HepG2 (cell line): ENCODE data around the gene PHEX. TPM values are rescaled to one million over a fixed set of nuclear protein-coding genes. Genes with fewer than 3 reads are reported as not detected.

Source experiments
- ATAC-seq: fragments of 200-7000 bp; cut with Tn5 transposase; 3 replicates; pipeline ENCODE4 v1.9.1; 2020; ENCODE audit warnings: mild to moderate bottlenecking, moderate library complexity
- BruUV-seq: library from RNA; stranded (reverse); fragments of 400-500 nt; replicated peaks from 2 replicates; lab custom pipeline; 2021; lab: Mats Ljungman, UMichigan
- CTCF ChIA-PET: fragments of 300-600 bp; formaldehyde crosslinking; extraction: SDS; loops from one replicate; lab custom pipeline; 2021; ENCODE audit warnings: low total read pairs, inconsistent platforms, low intra/inter-chr PET ratio; lab: Yijun Ruan, JAX
- POLR2A ChIA-PET: fragments of 350-600 bp; sonication (Branson Sonifier 250); formaldehyde crosslinking; loops from one replicate; lab custom pipeline; 2020; ENCODE audit warnings: antibody characterized with exemption, inconsistent platforms; lab: Yijun Ruan, JAX
- DNase-seq: peaks from one replicate; pipeline ENCODE4 v3.0.0-alpha.2; 2015; ENCODE audit warnings: low spot score
- FAIRE-seq: peaks from 3 replicates; lab custom pipeline; 2011; peaks lifted over from hg19 to GRCh38; lab: Jason Lieb, UNC
- H2AFZ ChIP-seq: one replicate; pipeline ENCODE4 v1.6.1; 2011; ENCODE audit warnings: low read length, inconsistent platforms
- H3K27ac ChIP-seq: fragments of 300-600 bp; 3 replicates; pipeline ENCODE4 v1.8.0; 2011; ENCODE audit warnings: mixed run types, mild to moderate bottlenecking, mixed read lengths, low read length, inconsistent platforms; ENCODE audit not compliant: insufficient read depth; ENCODE audit errors: extremely low read length
- H3K27me3 ChIP-seq, 2 experiments: fragments of 200-600 bp in 1 of 2; 2 replicates in 1 of 2; 3 replicates in 1 of 2; pipeline versions ENCODE4 v1.6.0 to v1.8.0; 2011; ENCODE audit warnings: low read length in 2 of 2, mild to moderate bottlenecking in 2 of 2, moderate library complexity in 2 of 2, inconsistent platforms in 1 of 2; ENCODE audit not compliant: insufficient read depth in 2 of 2, control insufficient read depth in 1 of 2
- H3K36me3 ChIP-seq, 2 experiments: fragments of 200-600 bp in 1 of 2; replicated peaks in 1 of 2; 2 replicates in 1 of 2; 3 replicates in 1 of 2; pipeline versions ENCODE4 v1.5.1 to v1.8.0; 2011; ENCODE audit warnings: low read length in 2 of 2, inconsistent platforms in 1 of 2; ENCODE audit not compliant: insufficient read depth in 2 of 2, control insufficient read depth in 1 of 2
- H3K4me1 ChIP-seq: 2 replicates; pipeline ENCODE4 v1.5.1; 2012; ENCODE audit warnings: low read length, inconsistent platforms; ENCODE audit not compliant: insufficient read depth
- H3K4me2 ChIP-seq: 2 replicates; pipeline ENCODE4 v1.6.0; 2011; ENCODE audit warnings: low read depth, low read length, inconsistent platforms
- H3K4me3 ChIP-seq, 3 experiments: fragments of 200-600 bp in 1 of 3; sonication (generic), shearing (Covaris generic) in 1 of 3; replicated peaks in 1 of 3; 2 replicates each; pipeline ENCODE4 v1.5.1; 2011 to 2016; ENCODE audit warnings: low read length in 3 of 3, inconsistent platforms in 2 of 3, low read depth in 2 of 3, mild to moderate bottlenecking in 2 of 3, control low read depth in 1 of 3, mixed read lengths in 1 of 3; ENCODE audit not compliant: insufficient read depth in 1 of 3
- H3K79me2 ChIP-seq: one replicate; pipeline ENCODE4 v1.6.1; 2011; ENCODE audit warnings: low read length, inconsistent platforms; ENCODE audit not compliant: insufficient read depth
- H3K9ac ChIP-seq: 2 replicates; pipeline ENCODE4 v1.6.0; 2011; ENCODE audit warnings: mild to moderate bottlenecking, low read depth, low read length, inconsistent platforms; ENCODE audit not compliant: insufficient read depth
- H3K9me3 ChIP-seq: 2 replicates; pipeline ENCODE4 v1.5.1; 2012; ENCODE audit warnings: mild to moderate bottlenecking, low read length
- H4K20me1 ChIP-seq: 2 replicates; pipeline ENCODE4 v1.6.0; 2011; ENCODE audit warnings: inconsistent platforms, mild to moderate bottlenecking, low read length, moderate library complexity; ENCODE audit not compliant: insufficient read depth
- NKX3-1 ChIP-seq: sonication (generic); formaldehyde crosslinking; IDR thresholded peaks from 2 replicates; pipeline ENCODE4 v1.5.0; 2020; ENCODE audit warnings: missing genetic modification reagents
- POGZ ChIP-seq: sonication (generic); formaldehyde crosslinking; IDR thresholded peaks from 2 replicates; pipeline ENCODE4 v1.4.0; 2020; ENCODE audit warnings: mild to moderate bottlenecking, missing genetic modification reagents
- SKI ChIP-seq: fragments of 450-650 bp; IDR thresholded peaks from one replicate; pipeline ENCODE4 v1.6.1; 2018; ENCODE audit warnings: mild to moderate bottlenecking; ENCODE audit not compliant: partially characterized antibody
- SMC3 ChIP-seq: IDR thresholded peaks from 2 replicates; pipeline ENCODE4 v1.6.1; 2011; ENCODE audit warnings: low read length, improper control_type of control experiment
- STAG1 ChIP-seq: sonication (generic); formaldehyde crosslinking; IDR thresholded peaks from 2 replicates; pipeline ENCODE4 v1.4.0; 2020; ENCODE audit warnings: missing genetic modification reagents
- TBP ChIP-seq: sonication (generic); formaldehyde crosslinking; IDR thresholded peaks from 2 replicates; pipeline ENCODE4 v1.5.0; 2020; ENCODE audit warnings: missing genetic modification reagents
- ZIK1 ChIP-seq: sonication (generic); formaldehyde crosslinking; IDR thresholded peaks from 2 replicates; pipeline ENCODE4 v1.5.0; 2020; ENCODE audit warnings: mild to moderate bottlenecking, low read depth, missing genetic modification reagents, borderline replicate concordance
- WGBS: methylation state at CpG from one replicate; pipeline ENCODE4 v1.1.6; 2017; ENCODE audit warnings: low lambda C conversion rate; 5-methylcytosine and 5-hydroxymethylcytosine counted together
- in situ Hi-C: cut with HindIII; loops from 2 replicates; pipeline ENCODE4 v1.10.0; 2017; ENCODE audit warnings: low pct_unique_long_range_greater_than_20kb; ENCODE audit not compliant: extremely low pct_ligation_motif_present
- intact Hi-C: fragments of 100-400 bp; cut with micrococcal nuclease; formaldehyde crosslinking; loops from one replicate; pipeline ENCODE4 v1.10.0; 2022; ENCODE audit not compliant: unreplicated experiment
- polyA plus RNA-seq, 8 experiments: library from polyadenylated mRNA; depleted of rRNA in 3 of 8; stranded (reverse) in 7 of 8; unstranded in 1 of 8; fragments of >200 nt; fragmentation: Illumina TruSeq in 4 of 8; extraction: Trizol in 4 of 8; gene quantifications; 2 replicates each; pipeline versions ENCODE4 v1.2.1 to v1.2.3, GENCODE V29; 2011 to 2016; ENCODE audit warnings: low read depth in 4 of 8, missing spikeins in 1 of 8, mixed read lengths in 1 of 8; ENCODE audit not compliant: insufficient read depth in 1 of 8
- total RNA-seq, 5 experiments: library from RNA; depleted of rRNA; stranded (reverse); fragments of >200 nt; fragmentation: Illumina TruSeq; extraction: Trizol; gene quantifications; 2 replicates each; pipeline ENCODE4 v1.2.3, GENCODE V29; 2016; ENCODE audit warnings: low read depth in 1 of 5
- TF ChIP-seq, protein P1 (sequence below): sonication (generic); formaldehyde crosslinking; IDR thresholded peaks from 2 replicates; pipeline ENCODE4 v1.5.0; 2020; ENCODE audit warnings: mild to moderate bottlenecking, missing genetic modification reagents, moderate library complexity

PHEX gene
- total and polyA plus RNA-seq, 2 of the 13 experiments (the other 11 are each of a cell fraction or from before 2014, with no cell fraction given), result 0.01 to 0.27 TPM

DNA sequence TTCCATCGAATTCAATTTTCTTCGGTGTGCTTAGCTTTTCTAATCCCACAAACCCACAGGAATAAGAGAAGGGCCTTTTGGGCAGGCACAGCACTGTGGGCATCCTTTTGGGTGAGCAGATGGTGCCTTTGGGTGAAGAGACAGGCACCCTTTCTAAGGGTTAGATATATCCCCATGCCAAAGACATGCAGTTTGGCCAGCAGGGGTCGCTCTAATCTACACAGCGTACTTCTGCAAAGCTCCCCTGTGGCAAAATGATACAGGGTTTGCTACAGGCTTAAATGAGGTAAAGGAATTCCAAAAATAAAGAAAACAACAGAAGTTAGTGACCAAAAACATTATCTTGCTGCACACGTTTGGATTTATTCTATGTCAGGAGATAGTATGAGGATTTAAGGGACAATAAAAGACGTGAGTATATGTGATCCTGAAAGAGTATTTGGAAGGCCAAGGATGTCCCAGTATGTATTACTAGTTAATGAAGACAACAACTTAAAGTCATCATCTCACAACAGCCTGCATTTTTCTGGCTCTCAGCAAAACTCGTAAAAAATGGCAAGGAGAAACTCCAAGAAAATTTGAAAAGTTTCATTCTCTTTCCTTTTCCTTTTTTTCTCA lies 49.5 kb downstream of the PHEX start:
- Histone ChIP-seq H3K9me3 (no peaks in the 10 kb centered on the region), H3K4me2 (no peak overlapping the region), H3K27me3 (no peaks in the 10 kb centered on the region), H3K36me3 (no peaks in the 10 kb centered on the region), H4K20me1 (no peaks in the 10 kb centered on the region), H3K27ac (no peak overlapping the region), H3K4me3 (no peak overlapping the region), H3K9ac (no peak overlapping the region), H3K4me1 (no peaks in the 10 kb centered on the region), H3K79me2 (no peaks in the 10 kb centered on the region), H2AFZ (no peak overlapping the region)
- TF ChIP-seq TBP, result no peak
- no peak for TF ChIP-seq ZIK1 (CRISPR knock-in tag)
- TF ChIP-seq STAG1 (CRISPR knock-in tag), result peak; percentile 62
- no peak for TF ChIP-seq SKI
- no peak for TF ChIP-seq NKX3-1
- TF ChIP-seq SMC3, result peak; percentile 37; the same call in 1 of the 2 replicates
- TF ChIP-seq POGZ (CRISPR knock-in tag), result no peak
- TF ChIP-seq, protein P1, sequence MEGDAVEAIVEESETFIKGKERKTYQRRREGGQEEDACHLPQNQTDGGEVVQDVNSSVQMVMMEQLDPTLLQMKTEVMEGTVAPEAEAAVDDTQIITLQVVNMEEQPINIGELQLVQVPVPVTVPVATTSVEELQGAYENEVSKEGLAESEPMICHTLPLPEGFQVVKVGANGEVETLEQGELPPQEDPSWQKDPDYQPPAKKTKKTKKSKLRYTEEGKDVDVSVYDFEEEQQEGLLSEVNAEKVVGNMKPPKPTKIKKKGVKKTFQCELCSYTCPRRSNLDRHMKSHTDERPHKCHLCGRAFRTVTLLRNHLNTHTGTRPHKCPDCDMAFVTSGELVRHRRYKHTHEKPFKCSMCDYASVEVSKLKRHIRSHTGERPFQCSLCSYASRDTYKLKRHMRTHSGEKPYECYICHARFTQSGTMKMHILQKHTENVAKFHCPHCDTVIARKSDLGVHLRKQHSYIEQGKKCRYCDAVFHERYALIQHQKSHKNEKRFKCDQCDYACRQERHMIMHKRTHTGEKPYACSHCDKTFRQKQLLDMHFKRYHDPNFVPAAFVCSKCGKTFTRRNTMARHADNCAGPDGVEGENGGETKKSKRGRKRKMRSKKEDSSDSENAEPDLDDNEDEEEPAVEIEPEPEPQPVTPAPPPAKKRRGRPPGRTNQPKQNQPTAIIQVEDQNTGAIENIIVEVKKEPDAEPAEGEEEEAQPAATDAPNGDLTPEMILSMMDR (CRISPR knock-in tag), result peak; percentile 63
- POLR2A ChIA-PET, result no interaction called here
- intact Hi-C loops, result loop anchor here (1.0 to 5.0 kb wide), 2 partner anchors 111 to 666 kb away; no protein-coding TSS in a partner anchor
- CTCF ChIA-PET, result interaction anchor here (1.5 kb wide), 1 partner anchor 111 kb away, joined by 5 read pairs; no protein-coding TSS in a partner anchor
- FAIRE-seq (peak; percentile 42), DNase-seq (peak; percentile 18), ATAC-seq (peak; percentile 89)
- in situ Hi-C loops, result no loop called here
- 10% methylated on average over 7 of the region's 7 CpGs for WGBS
- no TSS peak for BruUV-seq
